Prostate gland (tissue), 2 donors: ENCODE results near the gene UAP1L1. TPM values are rescaled to one million over a fixed set of nuclear protein-coding genes. Genes with fewer than 3 reads are reported as not detected.

Experiments
- DNase-seq: peaks from one replicate; pipeline ENCODE4 v3.0.0-alpha.2; 2019; ENCODE audit warnings: low spot score
- H3K27ac ChIP-seq, 2 donors: fragments of 200-600 bp; sonication (generic); 2 replicates each; pipeline ENCODE4 v1.5.1; 2017 to 2019
- H3K27me3 ChIP-seq: fragments of 200-600 bp; sonication (generic); replicated peaks from 2 replicates; pipeline ENCODE4 v1.5.1; 2019; ENCODE audit not compliant: insufficient read depth
- H3K36me3 ChIP-seq, 2 donors: fragments of 200-600 bp; sonication (generic); 1 replicate in 1 of 2; 2 replicates in 1 of 2; pipeline versions ENCODE4 v1.5.1 to v1.8.1; 2017 to 2019
- H3K4me1 ChIP-seq: fragments of 200-600 bp; sonication (generic); replicated peaks from 2 replicates; pipeline ENCODE4 v1.5.1; 2019
- H3K4me3 ChIP-seq, 2 donors: fragments of 200-600 bp; sonication (generic); 2 replicates each; pipeline ENCODE4 v1.5.1; 2017 to 2019
- H3K9me3 ChIP-seq: fragments of 200-600 bp; sonication (generic); 2 replicates; pipeline ENCODE4 v1.5.1; 2017
- CTCF ChIP-seq, 4 experiments: fragments of 200-600 bp in 2 of 4; fragments of 450-650 bp in 2 of 4; sonication (generic) in 2 of 4; IDR thresholded peaks; 1 replicate in 3 of 4; 2 replicates in 1 of 4; pipeline ENCODE4 v1.5.1; 2016 to 2019; ENCODE audit warnings: antibody characterized with exemption in 4 of 4, mild to moderate bottlenecking in 2 of 4, moderate library complexity in 2 of 4
- POLR2A ChIP-seq: fragments of 450-650 bp; IDR thresholded peaks from one replicate; pipeline ENCODE4 v1.6.1; 2016; ENCODE audit warnings: antibody characterized with exemption, mild to moderate bottlenecking
- POLR2AphosphoS5 ChIP-seq: sonication (generic); formaldehyde crosslinking; IDR thresholded peaks from one replicate; pipeline ENCODE4 v1.6.1; 2017; ENCODE audit warnings: antibody characterized with exemption
- WGBS: methylation state at CpG from one replicate; pipeline ENCODE4 v1.1.5; 2018; 5-methylcytosine and 5-hydroxymethylcytosine counted together
- intact Hi-C: fragments of 100-400 bp; cut with DNase I; formaldehyde crosslinking; loops from one replicate; pipeline ENCODE4 v1.14.2; 2022
- total RNA-seq, 2 donors: library from RNA; depleted of rRNA; stranded (reverse); fragments of >200 nt; gene quantifications; one replicate each; pipeline ENCODE4 v1.1.0, GENCODE V29; 2016

Gene UAP1L1
- total RNA-seq, 2 donors from 2014 or later: 8.2 to 19.9 TPM

DNA sequence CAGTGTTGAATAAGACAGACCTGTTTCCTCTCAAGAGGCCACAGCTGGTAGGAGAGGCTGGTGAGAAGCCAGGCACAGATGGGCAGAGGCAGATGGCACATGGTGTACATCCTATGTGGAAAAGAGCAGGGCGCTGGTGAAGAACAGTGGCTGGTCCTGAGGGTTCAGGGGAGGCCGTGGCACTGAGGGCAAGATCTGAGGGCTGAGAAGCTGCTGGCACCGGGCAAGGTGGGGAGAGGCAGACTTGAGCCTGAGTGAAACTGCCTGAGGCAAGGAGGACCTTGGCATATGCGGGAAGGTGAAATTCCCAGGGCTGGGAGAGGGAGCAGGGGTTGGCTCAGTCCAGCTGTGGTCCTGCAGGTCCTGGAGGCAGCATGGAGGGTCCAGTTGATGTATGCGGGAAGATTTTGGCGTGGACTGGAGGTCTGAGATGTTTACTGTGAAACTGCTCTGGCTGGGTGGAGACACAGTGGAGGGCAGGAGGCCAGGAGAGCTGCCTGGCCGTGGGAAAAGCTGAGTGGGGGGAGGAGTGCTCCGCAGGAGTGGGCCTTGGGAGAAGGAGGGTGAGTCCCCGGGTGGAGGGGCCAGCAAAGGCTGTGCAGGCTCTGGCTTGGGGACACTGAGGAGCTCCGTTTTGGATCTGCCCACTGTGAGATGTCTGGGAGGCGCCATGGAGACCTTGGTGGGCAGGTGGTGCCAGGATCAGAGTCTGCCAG is 12.1 kb downstream of the UAP1L1 start:
- WGBS: 71% methylated on average over 11 of the region's 11 CpGs
- H3K4me3 ChIP-seq: no peak overlapping the region
- no peaks in the 10 kb centered on the region for H3K36me3 ChIP-seq
- intact Hi-C loops: no loop called here
- DNase-seq: no peak
- no peak overlapping the region for H3K27ac ChIP-seq
- TF ChIP-seq POLR2AphosphoS5 (no peak), CTCF (IDR thresholded peaks at IDR 0.05) (no peak), POLR2A (no peak)
- peaks cover 8% of the 10 kb centered on the region for H3K4me1 ChIP-seq
- no peaks in the 10 kb centered on the region for H3K9me3 ChIP-seq
- H3K27me3 ChIP-seq: no peaks in the 10 kb centered on the region

GRCh38 chr9:137095664-137096517 is 18.6 kb downstream of the UAP1L1 start:
- intact Hi-C loops: no loop called here
- Histone ChIP-seq H3K4me3 (no peak overlapping the region), H3K36me3 (peaks cover 0 to 5% of the 10 kb centered on the region in 2 donors), H3K9me3 (no peaks in the 10 kb centered on the region), H3K27ac (no peak overlapping the region), H3K27me3 (no peaks in the 10 kb centered on the region), H3K4me1 (no peaks in the 10 kb centered on the region)
- WGBS: 76% methylated on average over 30 of the region's 30 CpGs
- TF ChIP-seq POLR2A (no peak), CTCF (IDR thresholded peaks at IDR 0.05) (no peak), POLR2AphosphoS5 (no peak)
- no peak for DNase-seq

GRCh38 chr9:137096785-137097546 is 19.6 kb downstream of the UAP1L1 start:
- DNase-seq: no peak
- intact Hi-C loops: no loop called here
- WGBS: 92% methylated on average over 31 of the region's 31 CpGs
- no peaks in the 10 kb centered on the region for H3K4me1 ChIP-seq
- H3K36me3 ChIP-seq: peaks cover 0 to 11% of the 10 kb centered on the region in 2 donors
- no peak overlapping the region for H3K27ac ChIP-seq
- H3K4me3 ChIP-seq: no peak overlapping the region
- no peaks in the 10 kb centered on the region for H3K27me3 ChIP-seq
- H3K9me3 ChIP-seq: no peaks in the 10 kb centered on the region
- TF ChIP-seq POLR2A (no peak), POLR2AphosphoS5 (no peak), CTCF (IDR thresholded peaks at IDR 0.05) (no peak)

DNA sequence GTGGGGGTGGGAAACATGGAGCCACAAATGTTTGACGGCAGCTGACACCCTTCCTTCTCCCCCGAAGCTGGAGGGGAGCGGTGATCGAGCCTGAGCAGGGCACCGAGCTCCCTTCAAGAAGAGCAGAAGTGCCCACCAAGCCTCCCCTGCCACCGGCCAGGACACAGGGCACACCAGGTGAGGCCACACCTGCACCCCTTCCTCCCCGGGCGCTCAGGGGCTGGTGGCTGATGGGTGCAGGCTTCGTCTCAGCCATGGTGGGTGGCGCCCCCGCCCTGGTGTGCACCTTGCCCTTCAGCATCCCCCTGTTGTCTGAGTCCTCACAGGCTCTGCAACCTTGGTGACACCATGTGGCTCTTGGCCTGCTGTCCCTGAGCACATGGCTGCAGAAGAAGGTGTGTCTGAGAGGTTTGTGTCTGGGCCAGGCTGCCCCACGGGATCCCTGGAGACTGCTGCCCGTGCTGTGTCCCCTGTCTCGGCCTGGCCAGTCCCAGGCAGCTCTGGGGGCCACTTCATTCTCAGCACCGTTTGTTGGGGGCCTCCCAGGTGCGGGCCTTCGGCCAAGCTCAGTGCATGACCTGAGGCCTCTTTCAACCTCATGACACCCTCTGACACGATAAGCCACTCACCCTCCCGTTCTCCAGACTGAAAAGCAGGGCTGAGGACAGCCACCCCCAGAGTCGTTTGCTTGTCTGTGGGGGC is 20.6 kb downstream of the UAP1L1 start:
- H3K27me3 ChIP-seq: no peaks in the 10 kb centered on the region
- no peaks in the 10 kb centered on the region for H3K9me3 ChIP-seq
- no peak for DNase-seq
- no peaks in the 10 kb centered on the region for H3K4me1 ChIP-seq
- no peak overlapping the region for H3K4me3 ChIP-seq
- WGBS: 92% methylated on average over 20 of the region's 20 CpGs
- intact Hi-C loops: no loop called here
- H3K27ac ChIP-seq: no peak overlapping the region
- no peak for TF ChIP-seq POLR2AphosphoS5
- no peak for TF ChIP-seq CTCF (IDR thresholded peaks at IDR 0.05)
- TF ChIP-seq POLR2A: no peak
- peaks cover 0 to 11% of the 10 kb centered on the region in 2 donors for H3K36me3 ChIP-seq
